GM12864 (cell line): ENCODE results near the gene RIMBP2.

Experiments
- DNase-seq: peaks from one replicate; pipeline ENCODE4 v3.0.0-alpha.2; 2011; ENCODE audit warnings: low read depth
- H3K4me3 ChIP-seq: 2 replicates; pipeline ENCODE4 v1.5.1; 2011; ENCODE audit warnings: mild to moderate bottlenecking, low read depth, low read length, control low read depth
- CTCF ChIP-seq: IDR thresholded peaks from 2 replicates; pipeline ENCODE4 v1.5.1; 2011; ENCODE audit warnings: low read depth, mild to moderate bottlenecking, moderate library complexity, low read length, control low read depth, inconsistent platforms; ENCODE audit errors: missing control alignments

RIMBP2 gene

GRCh38 chr12:130656411-130656810, 59.7 kb downstream of the RIMBP2 start:
- no peak for TF ChIP-seq CTCF
- DNase-seq = no peak
- no peak overlapping the region for H3K4me3 ChIP-seq

GRCh38 chr12:130655881-130656280, 60.2 kb downstream of the RIMBP2 start:
- TF ChIP-seq CTCF = no peak
- H3K4me3 ChIP-seq = no peak overlapping the region
- DNase-seq = no peak

GRCh38 chr12:130655010-130655409, 61.1 kb downstream of the RIMBP2 start:
- TF ChIP-seq CTCF = no peak
- H3K4me3 ChIP-seq = no peak overlapping the region
- DNase-seq = no peak

GRCh38 chr12:130651188-130651959, 64.7 kb downstream of the RIMBP2 start:
- H3K4me3 ChIP-seq = no peak overlapping the region
- TF ChIP-seq CTCF = no peak
- no peak for DNase-seq

- TF ChIP-seq CTCF = no peak
- no peak overlapping the region for H3K4me3 ChIP-seq
- no peak for DNase-seq
Measured at GRCh38 chr12:130650131-130650530, 66.0 kb downstream of the RIMBP2 start.

GRCh38 chr12:130649101-130650045, 66.7 kb downstream of the RIMBP2 start:
- no peak for TF ChIP-seq CTCF
- H3K4me3 ChIP-seq = no peak overlapping the region
- DNase-seq = no peak
